Muscle of arm (tissue), 12 donors: ENCODE measurements around the gene KHSRP. TPM values are rescaled to one million over a fixed set of nuclear protein-coding genes. Genes with fewer than 3 reads are reported as not detected.
A peak's percentile ranks its signal among the peaks of the same experiment; 100 is the strongest.
"Not testable (repeated sequence)": the region's sequence is repeated elsewhere in the genome, so short reads cannot be mapped to it uniquely, and the experiment has no call there.

Source experiments
- DNase-seq: peaks from one replicate; pipeline ENCODE4 v3.0.0-alpha.2; 2013
- polyA plus RNA-seq, 12 donors: library from polyadenylated mRNA; unstranded; fragments of 120-200 nt; gene quantifications; one replicate each; pipeline ENCODE4 v1.2.1, GENCODE V29; 2013; ENCODE audit not compliant: insufficient read length in 12 of 12

Gene KHSRP
- polyA plus RNA-seq, 12 donors, result 143 to 261 (median 177) TPM; not detected in 1

- no peak for DNase-seq
Observed at GRCh38 chr19:6421075-6422014, 3.3 kb downstream of the KHSRP start.

- no peak for DNase-seq
Observed at GRCh38 chr19:6418562-6418932, 6.1 kb downstream of the KHSRP start.

- no peak for DNase-seq
Observed at GRCh38 chr19:6417713-6418561, 6.7 kb downstream of the KHSRP start.

GRCh38 chr19:6416658-6417405 lies 7.8 kb downstream of the KHSRP start:
- no peak for DNase-seq

GRCh38 chr19:6415591-6416190 lies 8.9 kb downstream of the KHSRP start:
- no peak for DNase-seq

GRCh38 chr19:6414793-6415590 lies 9.6 kb downstream of the KHSRP start:
- no peak for DNase-seq

GRCh38 chr19:6413721-6414643 lies 10.6 kb downstream of the KHSRP start:
- no peak for DNase-seq

- no peak for DNase-seq
Observed at GRCh38 chr19:6413291-6413690, 11.3 kb downstream of the KHSRP start.

GRCh38 chr19:6412447-6413091 lies 12.0 kb downstream of the KHSRP start:
- no peak for DNase-seq

GRCh38 chr19:6412061-6412446 lies 12.6 kb downstream of the KHSRP start:
- DNase-seq, result no peak

- no peak for DNase-seq
Observed at GRCh38 chr19:6409346-6409745, 15.3 kb downstream of the KHSRP start.

GRCh38 chr19:6406401-6406800 lies 18.2 kb downstream of the KHSRP start:
- no peak for DNase-seq

GRCh38 chr19:6402837-6403608 lies 21.6 kb downstream of the KHSRP start:
- peak; percentile 83 for DNase-seq

- DNase-seq, result no peak
Observed at GRCh38 chr19:6402058-6402457, 22.6 kb downstream of the KHSRP start.

GRCh38 chr19:6400062-6400944 lies 24.3 kb downstream of the KHSRP start:
- DNase-seq, result not testable (repeated sequence)

- no peak for DNase-seq
Observed at GRCh38 chr19:6396305-6396704, 28.3 kb downstream of the KHSRP start.

GRCh38 chr19:6394831-6395230 lies 29.8 kb downstream of the KHSRP start:
- no peak for DNase-seq
